GM23248 (cell line): ENCODE results near the gene NBDY. TPM values are rescaled to one million over a fixed set of nuclear protein-coding genes. Genes with fewer than 3 reads are reported as not detected.

ENCODE experiments used
- DNase-seq: peaks from one replicate; pipeline ENCODE4 v3.0.0-alpha.2; 2015
- H2AFZ ChIP-seq: fragments of 200-600 bp; sonication (generic); 2 replicates; pipeline ENCODE4 v1.6.1; 2016; ENCODE audit warnings: antibody characterized with exemption
- H3F3A ChIP-seq: fragments of 200-600 bp; sonication (generic); 2 replicates; pipeline ENCODE4 v1.6.1; 2016; ENCODE audit warnings: mild to moderate bottlenecking, antibody characterized with exemption, mixed run types; ENCODE audit not compliant: insufficient read depth
- H3K27ac ChIP-seq: fragments of 200-600 bp; sonication (generic); 2 replicates; pipeline ENCODE4 v1.5.1; 2016; ENCODE audit warnings: mild to moderate bottlenecking
- H3K27me3 ChIP-seq: fragments of 200-600 bp; sonication (generic); replicated peaks from 2 replicates; pipeline ENCODE4 v1.6.1; 2016; ENCODE audit warnings: mild to moderate bottlenecking; ENCODE audit not compliant: insufficient read depth
- H3K36me3 ChIP-seq: fragments of 200-600 bp; sonication (generic); 2 replicates; pipeline ENCODE4 v1.6.1; 2016; ENCODE audit warnings: low read depth, mild to moderate bottlenecking
- H3K4me1 ChIP-seq: fragments of 200-600 bp; sonication (generic); 2 replicates; pipeline ENCODE4 v1.6.1; 2016; ENCODE audit warnings: mild to moderate bottlenecking; ENCODE audit not compliant: insufficient read depth
- H3K4me2 ChIP-seq: fragments of 200-600 bp; sonication (generic); one replicate; pipeline ENCODE4 v1.6.1; 2016; ENCODE audit warnings: mild to moderate bottlenecking; ENCODE audit not compliant: unreplicated experiment
- H3K4me3 ChIP-seq: fragments of 200-600 bp; sonication (generic); 2 replicates; pipeline ENCODE4 v1.5.1; 2016; ENCODE audit warnings: mild to moderate bottlenecking
- H3K79me2 ChIP-seq: fragments of 200-600 bp; sonication (generic); 2 replicates; pipeline ENCODE4 v1.6.1; 2016; ENCODE audit warnings: mild to moderate bottlenecking; ENCODE audit not compliant: insufficient read depth
- H3K9ac ChIP-seq: fragments of 200-600 bp; sonication (generic); 2 replicates; pipeline ENCODE4 v1.6.1; 2016; ENCODE audit warnings: mild to moderate bottlenecking
- H3K9me2 ChIP-seq: fragments of 200-600 bp; sonication (generic); 2 replicates; pipeline ENCODE4 v1.6.1; 2016; ENCODE audit warnings: mixed run types, mild to moderate bottlenecking, moderate library complexity; ENCODE audit not compliant: insufficient read depth
- H3K9me3 ChIP-seq: fragments of 200-600 bp; sonication (generic); one replicate; pipeline ENCODE4 v1.6.1; 2017; ENCODE audit warnings: low read depth
- H4K20me1 ChIP-seq: fragments of 200-600 bp; sonication (generic); 2 replicates; pipeline ENCODE4 v1.6.0; 2016; ENCODE audit not compliant: insufficient read depth
- EZH2 ChIP-seq: fragments of 200-600 bp; sonication (generic); IDR thresholded peaks from 2 replicates; pipeline ENCODE4 v1.6.1; 2018; ENCODE audit warnings: antibody characterized with exemption, mild to moderate bottlenecking; ENCODE audit not compliant: insufficient read depth, poor library complexity, severe bottlenecking
- EZH2phosphoT487 ChIP-seq: fragments of 200-600 bp; sonication (generic); IDR thresholded peaks from 2 replicates; pipeline ENCODE4 v1.6.1; 2018; ENCODE audit warnings: antibody characterized with exemption, moderate library complexity, mild to moderate bottlenecking, low read depth; ENCODE audit not compliant: insufficient read depth
- WGBS, 2 experiments: methylation state at CpG; one replicate each; pipeline ENCODE4 v1.1.6; 2015 to 2017; ENCODE audit warnings: low lambda C conversion rate in 2 of 2, low coverage in 1 of 2; ENCODE audit errors: missing lambda C conversion rate in 2 of 2; 5-methylcytosine and 5-hydroxymethylcytosine counted together
- in situ Hi-C: fragments of 300-500 bp; cut with MboI; formaldehyde crosslinking; loops from 2 replicates; pipeline ENCODE4 v1.15.0; 2020
- polyA plus RNA-seq: library from polyadenylated mRNA; unstranded; fragments of >200 nt; fragmentation: Nextera tagmentation; extraction: Ambion mirVana; gene quantifications from 2 replicates; pipeline ENCODE4 v1.2.1, GENCODE V29; 2016
- total RNA-seq: library from RNA; depleted of rRNA; stranded (reverse); fragments of >200 nt; shearing (Covaris generic); gene quantifications from 2 replicates; pipeline ENCODE4 v1.2.3, GENCODE V29; 2014

Gene NBDY
- total and polyA plus RNA-seq, 2 experiments from 2014 or later = 8.5 to 193 TPM

GRCh38 chrX:56802428-56802827 is 73.4 kb downstream of the NBDY start:
- H3K4me3 ChIP-seq = no peak overlapping the region

GRCh38 chrX:56802921-56803849 is 74.1 kb downstream of the NBDY start:
- Histone ChIP-seq H4K20me1 (no peaks in the 10 kb centered on the region), H2AFZ (no peak overlapping the region), H3K9ac (peak overlapping the region; percentile 46; the same call in 1 of the 2 replicates), H3K27me3 (no peaks in the 10 kb centered on the region), H3K4me1 (peaks cover 9% of the 10 kb centered on the region; the same call in 1 of the 2 replicates), H3K9me3 (no peaks in the 10 kb centered on the region), H3K9me2 (no peaks in the 10 kb centered on the region), H3K4me2 (peak overlapping the region; percentile 53), H3K27ac (no peak overlapping the region), H3K36me3 (no peaks in the 10 kb centered on the region), H3K4me3 (no peak overlapping the region), H3F3A (no peaks in the 10 kb centered on the region), H3K79me2 (peaks cover 20% of the 10 kb centered on the region)
- WGBS, 2 experiments = 29 to 58% methylated on average over 13 to 17 of the region's 27 CpGs
- DNase-seq = peak; percentile 70
- TF ChIP-seq EZH2 (no peak), EZH2phosphoT487 (no peak)
- in situ Hi-C loops = loop anchor here (25.0 kb wide), 1 partner anchor 159 kb away; no protein-coding TSS in a partner anchor

More at GRCh38 chrX:56802428-56802827, 73.4 kb downstream of the NBDY start:
- H2AFZ ChIP-seq = no peak overlapping the region
- H3K4me2 ChIP-seq = no peak overlapping the region
- in situ Hi-C loops = loop anchor here (25.0 kb wide), 1 partner anchor 160 kb away; no protein-coding TSS in a partner anchor
- H3K9me2 ChIP-seq = no peaks in the 10 kb centered on the region
- TF ChIP-seq EZH2 (no peak), EZH2phosphoT487 (no peak)
- no peaks in the 10 kb centered on the region for H3F3A ChIP-seq
- WGBS, 2 experiments = 96 to 98% methylated on average over 3 to 4 of the region's 4 CpGs
- no peak overlapping the region for H3K27ac ChIP-seq
- no peaks in the 10 kb centered on the region for H3K9me3 ChIP-seq
- H3K4me1 ChIP-seq = peaks cover 9% of the 10 kb centered on the region; the same call in 1 of the 2 replicates
- H3K79me2 ChIP-seq = peaks cover 16% of the 10 kb centered on the region
- no peak for DNase-seq
- H4K20me1 ChIP-seq = no peaks in the 10 kb centered on the region
- no peaks in the 10 kb centered on the region for H3K27me3 ChIP-seq
- H3K36me3 ChIP-seq = no peaks in the 10 kb centered on the region
- H3K9ac ChIP-seq = no peak overlapping the region

GRCh38 chrX:56803850-56804681 is 75.0 kb downstream of the NBDY start:
- in situ Hi-C loops = loop anchor here (25.0 kb wide), 1 partner anchor 158 kb away; no protein-coding TSS in a partner anchor
- H2AFZ ChIP-seq = no peak overlapping the region
- peak overlapping the region; percentile 46 for H3K9ac ChIP-seq
- no peaks in the 10 kb centered on the region for H3K27me3 ChIP-seq
- H3K4me3 ChIP-seq = no peak overlapping the region
- no peaks in the 10 kb centered on the region for H4K20me1 ChIP-seq
- H3F3A ChIP-seq = no peaks in the 10 kb centered on the region
- no peaks in the 10 kb centered on the region for H3K9me2 ChIP-seq
- DNase-seq = peak; percentile 56
- H3K4me1 ChIP-seq = peaks cover 9% of the 10 kb centered on the region; the same call in 1 of the 2 replicates
- H3K4me2 ChIP-seq = peak overlapping the region; percentile 53
- H3K36me3 ChIP-seq = no peaks in the 10 kb centered on the region
- no peaks in the 10 kb centered on the region for H3K9me3 ChIP-seq
- WGBS, 2 experiments = 52 to 65% methylated on average over 4 to 10 of the region's 11 CpGs
- H3K27ac ChIP-seq = no peak overlapping the region
- TF ChIP-seq EZH2 (no peak), EZH2phosphoT487 (no peak)
- peaks cover 25% of the 10 kb centered on the region for H3K79me2 ChIP-seq

- H3K9me3 ChIP-seq = no peaks in the 10 kb centered on the region
Measured at GRCh38 chrX:56804867-56805266, 75.8 kb downstream of the NBDY start.

More at GRCh38 chrX:56804867-56805266, 75.8 kb downstream of the NBDY start:
- no peaks in the 10 kb centered on the region for H3K27me3 ChIP-seq
- H3K9ac ChIP-seq = no peak overlapping the region
- no peaks in the 10 kb centered on the region for H3F3A ChIP-seq
- H3K4me1 ChIP-seq = peaks cover 9% of the 10 kb centered on the region; the same call in 1 of the 2 replicates
- H4K20me1 ChIP-seq = no peaks in the 10 kb centered on the region
- DNase-seq = no peak
- H3K4me2 ChIP-seq = no peak overlapping the region
- TF ChIP-seq EZH2 = no peak
- no peak for TF ChIP-seq EZH2phosphoT487
- peaks cover 33% of the 10 kb centered on the region for H3K79me2 ChIP-seq
- no peak overlapping the region for H3K27ac ChIP-seq
- H3K9me2 ChIP-seq = no peaks in the 10 kb centered on the region
- in situ Hi-C loops = loop anchor here (25.0 kb wide), 1 partner anchor 157 kb away; no protein-coding TSS in a partner anchor
- no peak overlapping the region for H2AFZ ChIP-seq
- 84 to 91% methylated on average over 4 of the region's 4 CpGs for WGBS, 2 experiments
- no peaks in the 10 kb centered on the region for H3K36me3 ChIP-seq
- no peak overlapping the region for H3K4me3 ChIP-seq
